Endothelial cell of umbilical vein (primary cell): ENCODE measurements around the gene CTH. TPM values are rescaled to one million over a fixed set of nuclear protein-coding genes. Genes with fewer than 3 reads are reported as not detected.

Experiments
- BruUV-seq: library from RNA; stranded (reverse); fragments of 400-500 nt; replicated peaks from 2 replicates; lab custom pipeline; 2021; lab: Mats Ljungman, UMichigan
- CTCF ChIA-PET: fragments of 300-600, 350-600 bp; sonication (Branson Sonifier 250); formaldehyde crosslinking; loops from one replicate; lab custom pipeline; 2021; ENCODE audit warnings: antibody characterized with exemption, inconsistent platforms; lab: Charles Lee
- POLR2A ChIA-PET: fragments of 300-600, 350-600 bp; sonication (Branson Sonifier 250); formaldehyde crosslinking; loops from one replicate; lab custom pipeline; 2021; ENCODE audit warnings: antibody characterized with exemption, inconsistent platforms; lab: Charles Lee
- DNase-seq: peaks from one replicate; pipeline ENCODE4 v3.0.0-alpha.2; 2011; ENCODE audit warnings: low read depth, low spot score
- FAIRE-seq: peaks from 2 replicates; lab custom pipeline; 2011; peaks lifted over from hg19 to GRCh38; lab: Jason Lieb, UNC
- H2AFZ ChIP-seq: 2 replicates; pipeline ENCODE4 v1.6.0; 2012; ENCODE audit warnings: low read depth, low read length, control low read depth, inconsistent platforms
- H3K27ac ChIP-seq: 2 replicates; pipeline ENCODE4 v1.5.1; 2011; ENCODE audit warnings: low read depth, mild to moderate bottlenecking, control low read depth, low read length, moderate library complexity; ENCODE audit not compliant: insufficient read depth
- H3K27me3 ChIP-seq, 2 experiments: 2 replicates each; pipeline versions ENCODE4 v1.6.0 to v1.6.1; 2011; ENCODE audit warnings: low read length in 2 of 2, mixed read lengths in 1 of 2; ENCODE audit not compliant: control insufficient read depth in 2 of 2, insufficient read depth in 2 of 2
- H3K36me3 ChIP-seq, 2 experiments: 2 replicates in 1 of 2; 3 replicates in 1 of 2; pipeline ENCODE4 v1.5.1; 2011; ENCODE audit warnings: low read length in 2 of 2, mild to moderate bottlenecking in 1 of 2, moderate library complexity in 1 of 2; ENCODE audit not compliant: control insufficient read depth in 2 of 2, insufficient read depth in 2 of 2; ENCODE audit errors: extremely low read depth in 1 of 2
- H3K4me1 ChIP-seq: 3 replicates; pipeline ENCODE4 v1.5.1; 2011; ENCODE audit warnings: mild to moderate bottlenecking, low read length; ENCODE audit not compliant: control insufficient read depth, insufficient read depth; ENCODE audit errors: extremely low read depth
- H3K4me2 ChIP-seq: 2 replicates; pipeline ENCODE4 v1.6.1; 2011; ENCODE audit warnings: low read length, control low read depth, mixed read lengths; ENCODE audit not compliant: insufficient read depth
- H3K4me3 ChIP-seq, 3 experiments: fragments of 200-600 bp in 1 of 3; sonication (generic), shearing (Covaris generic) in 1 of 3; replicated peaks in 1 of 3; 2 replicates each; pipeline ENCODE4 v1.5.1; 2011 to 2016; ENCODE audit warnings: control low read depth in 3 of 3, low read length in 3 of 3, mild to moderate bottlenecking in 2 of 3, inconsistent platforms in 1 of 3, low read depth in 1 of 3, moderate library complexity in 1 of 3; ENCODE audit not compliant: insufficient read depth in 1 of 3
- H3K79me2 ChIP-seq: 2 replicates; pipeline ENCODE4 v1.6.0; 2012; ENCODE audit warnings: low read length, inconsistent platforms; ENCODE audit not compliant: control insufficient read depth, insufficient read depth
- H3K9ac ChIP-seq: replicated peaks from 2 replicates; pipeline ENCODE3; 2011; ENCODE audit warnings: low read length, control low read depth; ENCODE audit not compliant: insufficient read depth; ENCODE audit errors: extremely low read depth
- H3K9me1 ChIP-seq: replicated peaks from 3 replicates; pipeline ENCODE4 v1.6.0; 2011; ENCODE audit warnings: mild to moderate bottlenecking, low read length; ENCODE audit not compliant: control insufficient read depth, insufficient read depth; ENCODE audit errors: extremely low read depth
- H3K9me3 ChIP-seq: replicated peaks from 2 replicates; pipeline ENCODE4 v1.5.1; 2012; ENCODE audit warnings: low read length, inconsistent platforms; ENCODE audit not compliant: control insufficient read depth, insufficient read depth
- H4K20me1 ChIP-seq: replicated peaks from 2 replicates; pipeline ENCODE3; 2011; ENCODE audit warnings: mild to moderate bottlenecking, low read length; ENCODE audit not compliant: control insufficient read depth, insufficient read depth; ENCODE audit errors: extremely low read depth
- CTCF ChIP-seq, 2 donors: IDR thresholded peaks; 1 replicate in 1 of 2; 2 replicates in 1 of 2; pipeline ENCODE4 v1.5.1; 2011; ENCODE audit warnings: low read length in 2 of 2, mild to moderate bottlenecking in 2 of 2, moderate library complexity in 2 of 2, control low read depth in 1 of 2, inconsistent platforms in 1 of 2, low read depth in 1 of 2; ENCODE audit not compliant: insufficient read depth in 1 of 2; ENCODE audit errors: extremely low read depth in 1 of 2
- EZH2 ChIP-seq: IDR thresholded peaks from 2 replicates; pipeline ENCODE4 v1.6.1; 2012; ENCODE audit warnings: borderline replicate concordance, low read depth, mild to moderate bottlenecking, moderate library complexity, low read length, inconsistent platforms; ENCODE audit not compliant: severe bottlenecking
- FOS ChIP-seq: IDR thresholded peaks from 2 replicates; pipeline ENCODE4 v1.6.1; 2011; ENCODE audit warnings: mild to moderate bottlenecking, low read length, moderate library complexity, borderline replicate concordance; ENCODE audit not compliant: insufficient read depth
- GATA2 ChIP-seq: IDR thresholded peaks from 2 replicates; pipeline ENCODE4 v1.7.0; 2011; ENCODE audit warnings: low read depth, mild to moderate bottlenecking, moderate library complexity, mixed read lengths, low read length; ENCODE audit not compliant: insufficient read length, insufficient read depth
- JUN ChIP-seq: IDR thresholded peaks from 2 replicates; pipeline ENCODE4 v1.6.1; 2011; ENCODE audit warnings: borderline replicate concordance, low read depth; ENCODE audit not compliant: insufficient read length, insufficient read depth
- MAX ChIP-seq: IDR thresholded peaks from 2 replicates; pipeline ENCODE4 v1.6.1; 2011; ENCODE audit not compliant: insufficient read depth, insufficient read length
- MYC ChIP-seq: IDR thresholded peaks from one replicate; pipeline ENCODE4 v1.6.1; 2011; ENCODE audit warnings: mild to moderate bottlenecking, low read depth, low read length
- POLR2A ChIP-seq: IDR thresholded peaks from 2 replicates; pipeline ENCODE4 v1.6.1; 2012; ENCODE audit warnings: low read depth, mild to moderate bottlenecking, control low read depth, low read length
- POLR2AphosphoS5 ChIP-seq: IDR thresholded peaks from 2 replicates; pipeline ENCODE4 v1.6.1; 2012; ENCODE audit warnings: low read depth, mild to moderate bottlenecking, control low read depth, low read length, moderate library complexity; ENCODE audit not compliant: insufficient read depth
- dilution Hi-C: fragments of 300-500 bp; cut with MboI; formaldehyde crosslinking; loops from one replicate; pipeline ENCODE4 v1.15.0; 2019; ENCODE audit warnings: low sequenced_read_pairs; ENCODE audit not compliant: extremely low pct_ligation_motif_present
- intact Hi-C: fragments of 100-400 bp; cut with micrococcal nuclease; formaldehyde crosslinking; loops from one replicate; pipeline ENCODE4 v1.10.0; 2022
- polyA plus RNA-seq, 4 experiments: library from polyadenylated mRNA; depleted of rRNA in 3 of 4; stranded (reverse) in 3 of 4; unstranded in 1 of 4; fragments of >200 nt; gene quantifications; 2 replicates each; pipeline versions ENCODE4 v1.2.1 to v1.2.3, GENCODE V29; 2011 to 2012; ENCODE audit warnings: missing spikeins in 1 of 4
- total RNA-seq: library from RNA; stranded (reverse); gene quantifications from 2 replicates; pipeline ENCODE4 v1.2.3, GENCODE V29; 2021

Gene CTH
- total and polyA plus RNA-seq, 2 donors (not counting 3 experiments of a cell fraction or from before 2014, with no cell fraction given), result 1.7 to 2.6 TPM

GRCh38 chr1:70383483-70383882, 27.6 kb upstream of the CTH start:
- no peaks in the 10 kb centered on the region for H3K4me1 ChIP-seq
- BruUV-seq, result no TSS peak
- H3K9me3 ChIP-seq, result no peaks in the 10 kb centered on the region
- dilution Hi-C loops, result no loop called here
- no peak overlapping the region for H3K4me3 ChIP-seq
- POLR2A ChIA-PET, result no interaction called here
- H3K36me3 ChIP-seq, result no peaks in the 10 kb centered on the region
- CTCF ChIA-PET, result interaction anchor here (0.8 to 1.0 kb wide), 2 partner anchors 8 to 15 kb away, joined by 3 read pairs; no protein-coding TSS in a partner anchor
- H3K4me2 ChIP-seq, result no peak overlapping the region
- H2AFZ ChIP-seq, result no peak overlapping the region
- DNase-seq (no peak), FAIRE-seq (no peak)
- no peak overlapping the region for H3K9ac ChIP-seq
- no peaks in the 10 kb centered on the region for H3K9me1 ChIP-seq
- H3K27ac ChIP-seq, result no peak overlapping the region
- H4K20me1 ChIP-seq, result no peaks in the 10 kb centered on the region
- intact Hi-C loops, result no loop called here
- H3K27me3 ChIP-seq, result peaks cover 2% of the 10 kb centered on the region in 2 experiments
- no peak for TF ChIP-seq JUN
- TF ChIP-seq EZH2, result no peak
- no peak for TF ChIP-seq GATA2
- no peak for TF ChIP-seq POLR2A
- TF ChIP-seq CTCF (IDR thresholded peaks at IDR 0.05; ENCODE audit: extremely low read depth in 1 of 2, insufficient read depth in 1 of 2, low read depth in 1 of 2, low read length in 2 of 2), result no peak
- no peak for TF ChIP-seq MAX
- no peak for TF ChIP-seq POLR2AphosphoS5
- no peak for TF ChIP-seq MYC
- TF ChIP-seq FOS, result no peak
- no peaks in the 10 kb centered on the region for H3K79me2 ChIP-seq
